ENCODE results near the gene ADAP1. TPM values are rescaled to one million over a fixed set of nuclear protein-coding genes. Genes with fewer than 3 reads are reported as not detected.

ADAP1 gene
- total RNA-seq, 1 experiment from 2014 or later: 77.6 TPM

GRCh38 chr7:963236-964078 is 9.0 kb upstream of the ADAP1 start:
- H3K4me3 Mint-ChIP-seq (ENCODE audit: unreplicated experiment): no peak overlapping the region
- H3K36me3 Mint-ChIP-seq (ENCODE audit: insufficient read depth, unreplicated experiment): peaks cover 54% of the 10 kb centered on the region
- TF ChIP-seq CTCF (IDR thresholded peaks at IDR 0.05; ENCODE audit: insufficient read depth in 1 of 2, low read depth in 1 of 2, low read length in 1 of 2, severe bottlenecking in 1 of 2, unreplicated experiment in 1 of 2): no peak
- H3K36me3 ChIP-seq (ENCODE audit: control insufficient read depth, insufficient read depth, low read length): no peaks in the 10 kb centered on the region; the same call in 1 of the 2 replicates
- POLR2A ChIA-PET: interaction anchor here (0.7 kb wide), 1 partner anchor 12 kb away, joined by 5 read pairs; no protein-coding TSS in a partner anchor
- H3K27me3 Mint-ChIP-seq (ENCODE audit: insufficient read depth, unreplicated experiment): no peaks in the 10 kb centered on the region
- no TSS peak for BruUV-seq (replicated peaks)
- H3K4me1 ChIP-seq: no peaks in the 10 kb centered on the region
- no peaks in the 10 kb centered on the region for H3K4me1 Mint-ChIP-seq (ENCODE audit: low read depth, unreplicated experiment)
- H3K27me3 ChIP-seq (replicated peaks; ENCODE audit: control insufficient read depth, insufficient read depth, low read length): no peaks in the 10 kb centered on the region
- H3K4me3 ChIP-seq (ENCODE audit: low read depth, low read length): no peak overlapping the region
- no peak for DNase-seq
- H3K27ac Mint-ChIP-seq (ENCODE audit: unreplicated experiment): no peak overlapping the region
- peaks cover 3% of the 10 kb centered on the region; the same call in 1 of the 2 replicates for H3K9me3 ChIP-seq
- CTCF ChIA-PET: no interaction called here
- H3K9me3 Mint-ChIP-seq (ENCODE audit: unreplicated experiment): no peaks in the 10 kb centered on the region
- intact Hi-C loops (cut with micrococcal nuclease; ENCODE audit: unreplicated experiment): no loop called here

GRCh38 chr7:962401-963081 is 8.1 kb upstream of the ADAP1 start:
- H3K9me3 Mint-ChIP-seq (ENCODE audit: unreplicated experiment): no peaks in the 10 kb centered on the region
- no peak overlapping the region for H3K4me3 Mint-ChIP-seq (ENCODE audit: unreplicated experiment)

More at GRCh38 chr7:962401-963081, 8.1 kb upstream of the ADAP1 start:
- BruUV-seq (replicated peaks): no TSS peak
- Mint-ChIP-seq H3K4me1 (ENCODE audit: low read depth, unreplicated experiment) (no peaks in the 10 kb centered on the region), H3K27me3 (ENCODE audit: insufficient read depth, unreplicated experiment) (no peaks in the 10 kb centered on the region), H3K27ac (ENCODE audit: unreplicated experiment) (no peak overlapping the region), H3K36me3 (ENCODE audit: insufficient read depth, unreplicated experiment) (peaks cover 45% of the 10 kb centered on the region)
- intact Hi-C loops (cut with micrococcal nuclease; ENCODE audit: unreplicated experiment): no loop called here
- no peak overlapping the region for H3K4me3 ChIP-seq (ENCODE audit: low read depth, low read length)
- no peak for TF ChIP-seq CTCF (IDR thresholded peaks at IDR 0.05; ENCODE audit: insufficient read depth in 1 of 2, low read depth in 1 of 2, low read length in 1 of 2, severe bottlenecking in 1 of 2, unreplicated experiment in 1 of 2)
- H3K9me3 ChIP-seq: peaks cover 3% of the 10 kb centered on the region; the same call in 1 of the 2 replicates
- ChIA-PET CTCF (no interaction called here), POLR2A (interaction anchor here (0.7 kb wide), 1 partner anchor 11 kb away, joined by 5 read pairs; no protein-coding TSS in a partner anchor)
- H3K4me1 ChIP-seq: no peaks in the 10 kb centered on the region
- no peaks in the 10 kb centered on the region; the same call in 1 of the 2 replicates for H3K36me3 ChIP-seq (ENCODE audit: control insufficient read depth, insufficient read depth, low read length)
- no peak for DNase-seq
- no peaks in the 10 kb centered on the region for H3K27me3 ChIP-seq (replicated peaks; ENCODE audit: control insufficient read depth, insufficient read depth, low read length)

All from Caco-2 (cell line).